HL-60/S4 treated with phorbol 12-myristate 13-acetate at 8.2 ng/mL for 4 days and 3 days (cell line): Measurements from ENCODE around the gene KCNA10.

Source experiments
- in situ Hi-C: fragments of 300-500 bp; cut with MboI; formaldehyde crosslinking; loops from 2 replicates; pipeline ENCODE4 v1.15.0; 2022; ENCODE audit warnings: low sequenced_read_pairs

KCNA10 gene

DNA sequence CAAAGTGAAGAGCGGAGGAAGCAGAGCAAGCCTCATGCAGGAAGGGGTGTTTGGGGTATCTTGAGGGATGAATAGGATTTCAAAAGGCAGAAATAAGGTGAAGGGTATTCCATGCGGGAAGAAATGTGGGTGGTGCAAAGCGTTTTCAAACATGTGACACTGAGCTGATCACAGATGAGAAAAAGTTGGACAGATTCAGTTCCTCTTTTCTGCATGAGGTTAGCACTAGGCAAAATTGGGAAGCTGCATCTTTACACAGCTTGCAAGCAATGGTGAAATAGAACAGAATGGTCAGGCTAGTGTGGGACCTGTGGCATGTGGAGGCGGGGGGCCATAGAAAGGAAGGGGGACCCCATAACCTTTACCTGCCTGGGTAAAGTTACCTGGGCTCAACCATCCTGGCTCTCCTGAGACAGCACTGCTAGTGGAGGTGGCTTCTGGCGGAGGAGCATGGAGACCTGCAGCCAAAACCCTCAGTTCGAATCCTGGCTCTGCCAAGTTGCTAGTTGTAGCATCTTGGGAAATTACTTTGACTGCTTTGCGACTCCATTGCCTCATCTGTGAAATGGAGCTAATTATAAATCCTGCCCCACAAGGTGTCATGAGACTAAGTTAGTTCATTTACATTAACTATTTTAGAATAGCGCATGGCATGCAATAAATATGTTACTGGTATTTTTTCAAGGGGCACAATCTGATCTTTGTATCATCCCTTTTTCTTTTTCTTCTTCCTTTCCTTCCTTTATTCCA lies 16.4 kb downstream of the KCNA10 start:
- in situ Hi-C loops, result no loop called here

DNA sequence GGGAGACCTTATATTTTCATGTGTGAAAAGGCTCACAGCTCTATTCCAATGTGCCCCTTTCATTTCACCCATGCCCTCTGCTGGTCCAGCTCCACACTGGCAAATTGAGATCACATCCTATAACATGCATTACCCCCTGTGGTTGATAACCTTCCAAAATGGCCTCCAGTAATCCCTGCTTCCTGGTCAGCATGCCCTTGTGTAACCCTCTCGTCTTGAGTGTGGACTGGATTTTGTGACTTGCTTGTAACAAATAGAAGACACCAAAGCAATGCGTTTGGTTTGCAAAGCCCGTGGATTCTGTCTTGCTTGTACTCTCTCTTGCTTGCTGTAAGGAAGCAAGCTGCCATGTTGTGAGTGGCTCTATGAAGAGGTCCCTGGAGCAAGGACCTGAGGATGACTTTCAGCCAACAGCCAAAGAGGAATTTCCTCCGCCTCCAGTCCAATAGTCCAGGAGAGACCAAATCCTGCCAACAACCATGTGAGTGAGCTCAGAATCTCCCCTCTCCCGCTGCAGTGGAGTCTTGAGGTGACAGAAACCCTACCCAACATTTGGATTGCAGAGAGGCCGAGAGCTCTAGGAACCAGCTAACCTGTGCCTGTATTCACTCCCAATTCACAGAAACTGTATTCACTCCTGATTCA lies 17.4 kb downstream of the KCNA10 start:
- in situ Hi-C loops, result no loop called here

DNA sequence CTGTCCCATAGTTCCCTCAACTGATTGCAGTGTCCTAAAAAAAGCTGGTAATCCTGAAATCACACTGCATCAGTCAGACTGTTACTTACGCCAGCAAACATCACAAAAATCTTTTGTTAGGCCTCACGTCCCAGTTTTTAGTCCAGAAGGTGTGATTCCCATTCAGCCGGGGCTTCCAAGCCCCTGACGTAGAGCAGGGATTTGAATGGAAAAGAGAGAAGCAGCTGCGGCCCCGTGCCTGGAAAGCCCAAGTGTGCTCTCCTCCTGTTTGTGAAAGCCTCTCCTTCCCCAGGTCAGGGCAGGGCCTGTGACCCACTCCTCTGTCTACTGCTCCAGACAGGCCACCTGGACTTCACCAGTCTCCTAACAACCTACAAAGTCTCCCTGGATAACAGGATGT lies 20.7 kb downstream of the KCNA10 start:
- in situ Hi-C loops, result no loop called here

DNA sequence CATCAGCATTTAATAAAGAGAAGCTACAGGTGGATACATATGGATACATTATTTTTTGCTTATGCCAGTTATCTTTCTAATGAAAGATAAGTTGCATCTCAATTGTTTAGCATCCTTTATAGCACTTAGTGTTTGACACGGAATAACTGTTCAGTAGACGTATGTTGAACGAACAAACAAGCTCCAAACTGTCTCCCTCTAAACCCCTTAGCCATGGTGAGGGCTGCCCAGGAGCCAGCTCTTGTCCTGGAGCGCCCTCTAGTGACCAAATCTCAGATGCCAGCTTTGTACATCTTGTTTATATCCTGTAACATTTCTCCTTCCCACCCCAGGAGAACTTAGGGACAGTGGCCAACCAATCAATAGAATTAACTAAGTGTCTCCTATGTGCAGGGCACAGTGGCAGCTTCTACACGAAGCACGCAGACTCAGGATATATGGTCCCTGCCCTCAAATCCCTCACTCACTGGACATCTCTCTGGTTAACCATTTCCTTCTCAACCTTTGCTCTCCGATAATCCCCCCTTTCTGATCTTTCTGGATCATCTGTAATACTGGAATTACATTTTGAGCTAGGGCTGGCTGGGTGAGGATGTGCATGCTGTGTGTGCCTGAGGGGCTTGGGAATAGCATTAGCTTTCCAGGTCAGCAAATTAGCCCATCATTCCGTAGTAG lies 22.9 kb downstream of the KCNA10 start:
- in situ Hi-C loops, result no loop called here

DNA sequence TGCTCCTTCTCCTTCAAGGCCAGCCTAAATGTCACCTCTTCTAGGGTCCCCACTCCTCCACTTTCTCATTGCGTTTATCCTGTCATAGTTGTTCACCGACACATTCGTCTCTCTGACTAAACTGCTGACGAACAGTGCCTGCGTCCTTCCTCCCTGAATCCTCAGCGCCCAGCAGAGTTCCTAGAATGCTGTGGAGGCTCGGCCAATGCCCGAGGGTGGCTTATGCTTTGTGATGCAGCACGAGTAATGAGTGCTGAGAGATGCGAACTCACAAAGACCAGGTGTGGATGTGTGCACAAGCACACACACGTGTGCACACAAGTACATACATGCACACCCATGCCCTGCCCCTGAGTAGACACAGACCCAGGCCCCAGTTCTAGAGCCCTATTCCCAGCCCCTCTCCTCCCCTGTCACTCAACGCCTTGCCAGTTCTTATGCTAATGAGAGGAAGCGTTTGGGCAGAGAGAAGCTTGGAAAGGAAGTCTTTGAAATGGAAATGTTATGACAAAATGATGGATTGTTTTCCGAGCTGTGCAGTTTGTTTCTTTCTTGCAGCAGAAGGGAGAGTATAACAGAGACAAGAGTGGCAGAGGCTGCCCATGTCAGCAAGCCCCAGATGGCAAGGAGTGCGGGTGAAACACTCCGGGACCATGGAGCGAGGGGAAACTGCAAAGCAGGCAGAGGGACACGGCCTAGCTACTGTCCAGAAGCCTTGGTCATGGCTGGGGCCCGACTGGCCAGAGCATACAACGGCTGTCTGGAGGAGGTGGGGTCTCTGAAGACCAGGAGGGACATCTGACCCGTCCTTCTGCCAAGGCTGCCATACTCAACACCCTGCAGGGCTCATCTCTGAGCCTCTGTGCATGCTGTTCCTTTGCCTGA lies 24.2 kb downstream of the KCNA10 start:
- in situ Hi-C loops, result no loop called here

DNA sequence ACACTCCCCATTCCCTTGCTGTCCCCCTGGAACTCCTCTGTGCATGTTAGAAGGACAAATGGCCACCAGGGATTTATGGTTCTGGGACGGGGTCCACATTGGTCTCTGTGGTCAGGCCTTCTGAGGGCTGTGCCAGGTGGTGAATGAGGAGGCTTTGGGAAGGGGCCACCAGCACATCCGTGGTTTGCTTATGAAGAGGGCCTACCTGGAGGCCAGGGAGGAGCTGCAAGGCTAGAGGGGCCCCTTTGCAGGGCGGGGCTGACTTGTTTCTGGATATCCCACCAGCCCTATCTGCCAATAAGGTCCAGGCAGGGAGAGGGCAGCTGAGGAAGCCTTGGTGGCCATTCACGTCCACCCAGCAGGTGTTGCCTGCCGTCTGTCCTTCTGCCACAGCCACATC lies 24.9 kb downstream of the KCNA10 start:
- in situ Hi-C loops, result no loop called here

DNA sequence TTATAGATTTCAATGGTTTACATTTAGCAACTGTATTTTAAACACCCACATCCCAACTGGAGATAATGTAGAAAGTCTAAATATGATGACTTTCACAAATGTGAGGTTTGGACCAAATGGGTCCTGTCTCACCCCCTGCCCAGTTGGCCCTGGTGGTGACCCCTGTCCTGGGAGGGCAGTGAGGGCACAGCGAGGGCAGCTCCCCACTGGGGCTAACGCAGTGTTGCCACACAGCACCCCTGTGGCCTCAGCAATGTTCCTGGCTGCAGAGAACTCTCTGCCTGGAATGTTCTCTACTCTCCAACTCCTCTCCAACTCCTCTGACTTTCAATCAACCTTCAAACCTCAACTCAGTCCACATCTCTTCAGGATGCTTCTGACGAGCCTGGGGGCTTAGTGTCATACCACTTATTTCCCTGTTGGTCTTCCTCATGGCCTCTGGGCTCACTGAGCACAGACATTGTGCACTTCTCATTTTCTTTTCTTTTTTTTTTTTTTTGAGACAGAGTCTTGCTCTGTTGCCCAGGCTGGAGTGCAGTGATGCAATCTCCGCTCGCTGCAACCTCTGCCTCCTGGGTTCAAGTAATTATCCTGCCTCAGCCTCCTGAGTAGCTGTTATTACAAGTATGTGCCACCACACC lies 25.8 kb downstream of the KCNA10 start:
- in situ Hi-C loops, result no loop called here

DNA sequence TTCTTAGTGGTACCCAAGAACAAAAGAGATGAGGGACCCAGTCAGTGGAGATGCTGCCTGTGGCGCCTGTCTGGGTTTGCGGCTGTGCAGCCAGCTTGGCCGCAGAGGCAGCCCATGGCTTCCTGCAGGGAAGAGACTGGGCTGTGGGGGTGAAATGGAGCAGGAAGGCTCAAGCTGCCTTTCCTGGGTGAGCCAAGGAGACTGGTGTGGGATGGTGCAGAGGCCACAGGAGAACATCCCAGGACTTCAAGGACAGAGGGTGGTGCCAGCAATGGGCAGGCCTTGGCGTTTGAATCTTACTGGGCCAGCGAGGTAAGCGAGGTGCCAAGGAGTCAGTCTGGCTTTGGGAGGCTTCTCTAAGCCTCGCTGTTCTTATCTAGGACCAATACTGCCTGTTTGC lies 26.4 kb downstream of the KCNA10 start:
- in situ Hi-C loops, result no loop called here

DNA sequence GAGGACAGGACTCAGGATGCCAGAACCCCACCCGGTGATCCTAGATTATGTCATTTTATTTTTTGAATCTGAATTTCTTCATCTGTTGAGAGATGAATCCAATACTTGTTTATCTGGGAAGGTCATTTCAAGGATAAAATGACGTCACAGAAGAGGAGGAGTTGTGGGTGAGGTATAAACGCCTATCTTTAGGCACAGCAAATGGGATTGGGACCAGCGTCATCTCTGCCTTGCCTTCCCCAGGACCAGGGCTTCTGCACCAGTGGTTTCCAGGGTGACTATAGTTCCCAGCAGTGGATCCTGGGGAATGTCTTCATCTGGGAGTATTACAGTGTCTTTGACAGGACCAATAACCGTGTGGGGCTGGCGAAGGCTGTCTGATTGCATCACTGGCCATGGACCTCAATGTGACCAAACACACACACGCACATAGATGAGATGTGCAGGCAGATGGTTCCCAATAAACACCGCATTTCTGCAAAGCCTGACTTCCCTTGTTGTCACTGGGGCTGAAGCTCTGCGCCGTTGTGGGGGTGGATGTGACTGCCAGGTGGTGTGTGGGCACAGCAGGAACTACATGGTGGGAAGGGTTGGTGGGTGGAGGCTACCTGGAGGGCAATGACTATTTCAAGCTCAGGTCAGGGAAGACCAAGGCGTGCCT lies 28.1 kb downstream of the KCNA10 start:
- in situ Hi-C loops, result no loop called here

DNA sequence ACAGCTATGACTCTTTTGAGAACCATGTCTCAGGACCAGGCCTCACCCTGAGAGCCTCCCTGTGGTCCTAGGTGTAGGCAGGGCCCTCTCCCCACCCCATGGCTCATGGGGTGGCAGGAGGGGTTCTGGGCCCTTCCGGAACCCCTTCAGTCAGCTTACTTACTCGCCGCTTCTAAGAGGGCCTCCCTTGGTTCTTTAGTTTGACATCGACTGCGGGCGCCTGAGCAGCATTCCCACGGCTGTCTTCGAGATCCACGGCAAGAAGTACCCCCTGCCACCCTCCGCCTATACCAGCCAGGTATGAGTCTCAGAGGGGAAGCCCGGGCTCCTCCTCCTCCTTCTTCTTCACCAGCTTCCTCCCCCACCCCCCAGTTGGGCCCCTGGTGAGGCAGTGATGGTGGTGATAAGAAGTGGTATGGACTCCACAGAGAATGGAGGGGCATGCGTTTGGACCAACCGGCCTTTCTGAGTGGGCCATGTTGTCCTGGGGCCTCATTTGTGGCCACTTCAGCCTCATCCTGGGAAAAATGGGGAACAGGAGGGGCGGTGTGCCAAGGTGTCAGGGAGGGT lies 28.9 kb downstream of the KCNA10 start:
- in situ Hi-C loops, result no loop called here

DNA sequence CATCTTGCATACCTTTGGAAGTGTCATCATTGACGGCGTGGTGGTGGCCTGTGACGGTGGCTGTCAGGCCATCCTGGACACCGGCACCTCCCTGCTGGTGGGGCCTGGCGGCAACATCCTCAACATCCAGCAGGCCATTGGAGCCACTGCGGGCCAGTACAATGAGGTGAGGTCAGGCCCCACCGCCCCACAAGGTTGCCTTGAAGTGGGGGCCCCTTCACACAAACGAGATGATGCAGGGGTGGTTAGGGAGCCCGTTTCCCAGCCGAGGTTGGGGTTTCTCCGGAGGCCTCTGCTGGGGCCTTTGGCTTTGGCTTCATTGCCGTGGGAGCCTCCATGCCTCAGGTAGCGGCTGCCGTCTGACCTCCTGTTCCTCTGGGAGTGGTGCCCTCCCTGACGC lies 29.6 kb downstream of the KCNA10 start:
- in situ Hi-C loops, result no loop called here

DNA sequence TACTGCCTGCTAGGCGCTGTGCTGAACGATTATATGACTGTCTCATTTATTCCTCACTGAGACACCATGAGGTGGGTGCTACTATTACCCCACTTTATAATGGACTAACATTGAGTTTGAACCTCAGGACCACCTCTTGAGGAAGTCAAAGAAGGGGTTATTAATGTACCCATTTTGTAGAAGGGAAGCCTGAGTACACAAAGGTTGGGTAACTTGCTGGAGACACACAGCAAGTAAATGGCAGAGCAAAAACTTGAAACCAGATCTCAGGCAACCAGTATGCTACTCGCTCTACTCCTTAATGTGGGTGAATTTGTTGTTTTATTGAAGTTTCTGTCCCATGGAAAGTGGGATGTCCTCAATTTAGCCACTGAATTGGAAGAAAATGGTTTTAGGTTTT lies 30.1 kb downstream of the KCNA10 start:
- in situ Hi-C loops, result no loop called here

DNA sequence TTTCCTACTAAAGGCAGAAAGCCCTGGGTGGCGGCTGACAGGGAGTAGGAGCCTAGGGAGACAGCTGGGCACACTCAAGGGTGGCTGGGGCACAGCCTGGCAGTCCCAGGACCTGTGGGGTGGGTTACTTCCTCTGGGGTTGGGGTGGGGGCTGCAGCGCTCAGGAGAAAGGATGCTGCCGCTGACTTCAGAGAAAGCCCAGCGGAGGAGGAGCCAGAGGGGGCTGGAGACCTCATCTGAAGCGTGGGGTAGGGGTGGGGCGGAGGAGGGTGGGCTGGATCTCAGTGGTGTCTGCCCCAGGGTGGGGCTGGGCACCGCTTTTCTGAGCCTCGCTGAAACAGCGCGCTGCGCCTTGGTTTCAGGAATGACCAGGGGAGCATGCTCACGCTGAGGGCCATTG lies 30.8 kb downstream of the KCNA10 start:
- in situ Hi-C loops, result no loop called here

DNA sequence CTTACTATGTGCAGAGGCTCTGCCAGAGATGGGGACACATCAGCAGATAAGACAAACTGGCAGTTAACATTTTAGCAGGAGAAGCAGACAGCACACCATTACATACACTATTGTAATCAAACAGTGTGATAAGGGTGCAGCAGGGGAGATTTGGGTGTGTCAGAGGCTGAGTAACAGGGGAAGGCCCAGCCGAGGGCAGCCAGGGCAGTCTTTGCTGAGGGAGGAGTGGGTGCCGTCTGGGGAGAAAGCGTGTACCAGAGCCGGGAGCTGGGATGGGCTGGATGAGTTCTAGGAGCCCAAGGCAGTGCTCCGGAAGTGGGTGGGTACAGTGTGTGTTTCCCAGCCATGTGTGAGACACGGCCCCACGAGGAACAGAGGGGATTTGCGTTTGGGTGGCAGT lies 31.2 kb downstream of the KCNA10 start:
- in situ Hi-C loops, result no loop called here

DNA sequence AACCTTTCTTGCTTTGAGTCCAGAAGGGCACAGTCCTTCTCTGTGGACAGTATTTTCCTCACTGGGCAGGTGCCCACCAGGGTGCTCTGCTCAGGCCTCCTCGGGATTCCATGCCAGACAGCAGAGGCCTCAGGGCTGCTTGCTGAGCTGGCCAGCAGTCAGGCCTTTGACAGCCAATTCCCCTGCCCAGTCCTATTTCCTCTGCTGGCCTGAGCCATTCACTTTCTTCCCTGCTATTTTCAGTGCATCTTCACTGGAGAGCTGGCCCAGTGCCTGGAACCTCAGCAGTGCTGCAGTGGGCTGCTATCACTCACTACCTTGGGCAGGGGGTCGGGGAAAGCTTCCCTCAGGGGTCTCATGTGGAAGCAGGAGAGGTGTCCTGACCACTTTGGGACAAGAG lies 33.2 kb downstream of the KCNA10 start:
- in situ Hi-C loops, result no loop called here

DNA sequence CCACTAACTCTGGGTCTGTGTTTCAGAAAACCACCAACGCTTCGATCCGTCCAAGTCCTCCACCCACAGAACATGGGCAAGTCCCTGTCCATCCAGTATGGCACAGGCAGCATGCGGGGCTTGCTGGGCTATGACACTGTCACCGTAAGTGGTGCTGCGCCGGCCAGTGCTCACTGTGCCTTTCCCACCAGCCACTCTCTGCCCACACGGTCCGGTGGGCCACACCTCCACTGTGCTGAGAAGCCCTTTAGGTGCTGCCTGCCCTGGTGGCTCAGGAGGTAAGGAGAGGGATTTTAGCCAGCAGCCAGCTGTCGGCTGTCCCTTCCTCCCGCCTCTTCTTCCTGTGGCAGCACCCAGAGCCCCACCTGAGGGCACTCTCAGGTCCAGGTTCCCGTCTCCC lies 34.2 kb downstream of the KCNA10 start:
- in situ Hi-C loops, result no loop called here

DNA sequence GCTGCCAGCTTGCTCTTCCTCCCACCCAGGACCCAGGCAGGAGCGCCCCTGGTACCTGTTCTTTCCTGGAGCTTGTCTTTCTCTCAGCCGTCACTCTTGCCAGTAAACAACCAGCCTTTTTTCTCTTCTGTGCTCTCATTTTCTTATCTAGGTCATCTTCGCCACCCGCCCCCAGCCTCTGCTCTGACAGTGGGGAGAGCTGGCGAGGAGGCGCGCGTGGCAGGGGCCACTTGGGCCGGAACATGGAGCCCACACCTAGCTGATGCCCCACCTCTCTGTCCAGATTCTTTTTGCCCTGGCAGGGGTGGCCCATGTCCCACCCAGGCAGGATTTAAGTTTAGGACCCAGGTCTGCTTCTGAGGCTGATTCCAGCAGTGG lies 35.7 kb downstream of the KCNA10 start:
- in situ Hi-C loops, result no loop called here

DNA sequence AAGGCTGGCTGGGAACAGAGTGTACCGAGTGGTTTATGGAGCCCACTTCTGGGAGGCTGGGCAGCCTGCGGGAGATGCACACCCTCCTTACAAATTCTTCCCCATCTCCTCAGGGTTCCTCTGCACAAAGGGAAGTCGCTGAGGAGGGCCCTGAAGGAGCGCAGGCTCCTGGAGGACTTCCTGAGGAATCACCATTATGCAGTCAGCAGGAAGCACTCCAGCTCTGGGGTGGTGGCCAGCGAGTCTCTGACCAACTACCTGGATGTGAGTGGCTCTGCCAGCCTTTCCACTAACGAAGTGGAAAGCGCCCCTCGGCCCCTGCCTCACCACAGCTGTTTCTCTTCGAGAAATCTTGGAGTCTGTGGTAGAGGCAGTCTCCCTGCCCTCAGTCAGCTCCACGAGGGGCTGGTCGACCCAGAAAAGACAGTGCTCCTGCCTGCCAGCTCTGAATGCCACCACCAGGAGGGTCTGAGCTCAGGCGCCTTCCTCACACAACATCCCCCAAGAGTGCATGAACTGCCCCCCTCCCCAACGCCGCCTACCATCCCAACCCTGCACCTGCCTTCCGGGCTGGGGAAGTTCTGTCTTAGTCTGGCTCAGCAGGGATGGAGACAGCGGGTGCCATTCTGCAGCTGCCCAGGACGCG lies 36.2 kb downstream of the KCNA10 start:
- in situ Hi-C loops, result no loop called here

DNA sequence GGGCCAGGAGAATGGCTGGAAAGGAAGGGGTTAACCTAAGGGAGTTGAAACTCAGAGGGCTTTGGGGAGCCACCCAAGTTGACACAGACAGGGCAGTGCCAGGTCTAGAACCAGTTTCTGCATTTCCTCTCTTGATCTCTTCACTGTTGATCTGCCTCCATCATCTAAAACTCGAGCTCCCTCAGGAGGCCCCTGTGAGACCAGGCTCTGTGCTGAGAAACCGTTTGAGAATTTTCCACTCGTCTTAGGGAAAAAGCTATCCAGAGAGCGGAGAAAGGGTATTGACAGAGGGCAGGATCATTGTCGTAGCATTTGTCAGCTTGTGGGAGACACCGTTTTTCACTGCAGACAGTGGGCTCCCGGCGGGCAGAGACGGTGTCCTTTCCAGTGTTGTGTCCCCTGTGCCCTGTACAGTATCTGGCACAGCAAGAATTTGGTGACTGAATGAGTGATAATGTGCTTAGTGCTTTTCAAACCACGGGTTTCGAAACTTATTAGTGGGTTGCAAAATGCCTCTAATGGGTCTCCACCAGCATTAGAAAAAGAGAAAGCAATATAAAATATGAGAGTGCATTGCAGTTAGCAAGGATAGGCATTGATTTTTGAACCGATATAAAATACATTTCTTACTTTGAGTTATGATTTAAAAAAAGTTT lies 36.9 kb downstream of the KCNA10 start:
- in situ Hi-C loops, result no loop called here
